ENCODE data around the gene LCN2. TPM values are rescaled to one million over a fixed set of nuclear protein-coding genes. Genes with fewer than 3 reads are reported as not detected.

The LCN2 gene
- total RNA-seq, 4 donors from 2014 or later, result 0.58 to 222 (median 1.4) TPM; not detected in 1

DNA sequence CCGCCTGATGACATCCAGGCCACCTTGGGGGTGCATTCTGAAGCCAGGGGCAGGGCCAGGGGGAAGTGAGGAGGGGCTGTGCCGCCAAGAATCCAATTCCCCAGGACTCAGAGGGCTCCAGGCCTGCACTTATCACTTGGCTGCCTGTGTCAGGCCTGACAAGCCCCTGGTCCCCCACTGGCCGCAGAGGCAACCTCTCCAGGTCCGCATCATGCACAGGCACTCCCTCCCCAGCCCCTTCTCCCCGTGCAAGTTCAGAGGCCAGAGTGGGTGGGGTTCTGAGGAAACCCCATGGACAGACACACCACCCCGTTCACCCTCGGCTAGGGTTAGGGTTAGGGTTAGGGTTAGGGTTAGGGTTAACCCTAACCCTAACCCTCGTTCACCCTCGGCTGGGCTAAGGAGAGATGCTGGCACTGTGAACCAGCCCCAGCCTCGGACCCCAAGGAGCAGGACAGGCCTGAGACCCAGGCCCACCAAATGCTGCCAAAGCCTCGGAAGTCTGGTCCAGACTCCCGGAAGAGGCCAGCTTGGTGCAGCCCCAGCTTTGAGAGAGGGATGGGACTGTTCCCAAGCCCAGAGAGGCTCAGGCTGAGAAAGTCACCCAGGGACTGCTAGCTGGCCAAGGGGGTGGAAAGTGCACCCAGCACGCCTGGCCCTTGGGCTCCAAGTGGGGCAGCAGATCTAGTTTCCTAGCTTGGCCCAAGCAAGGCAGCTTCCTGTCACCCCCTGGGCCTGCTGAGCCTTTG is 4.9 kb downstream of the LCN2 start:
- H3K27me3 ChIP-seq, result no peaks in the 10 kb centered on the region
- TF ChIP-seq POLR2A (IDR thresholded peaks at IDR 0.05), result no peak
- no peaks in the 10 kb centered on the region for H3K36me3 ChIP-seq
- peaks cover 0 to 6% (median under 1%) of the 10 kb centered on the region in 3 donors for H3K4me1 ChIP-seq
- no peak for ATAC-seq
- 100% methylated on average over 1 of the region's 13 CpGs; no CpG with 5 or more reads in 1 of the 2 donors for WGBS, 2 donors (ENCODE audit: low coverage in 1 of 2)
- H3K4me3 ChIP-seq, result no peak overlapping the region
- H3K27ac ChIP-seq, result no peak overlapping the region
- no peaks in the 10 kb centered on the region for H3K9me3 ChIP-seq

DNA sequence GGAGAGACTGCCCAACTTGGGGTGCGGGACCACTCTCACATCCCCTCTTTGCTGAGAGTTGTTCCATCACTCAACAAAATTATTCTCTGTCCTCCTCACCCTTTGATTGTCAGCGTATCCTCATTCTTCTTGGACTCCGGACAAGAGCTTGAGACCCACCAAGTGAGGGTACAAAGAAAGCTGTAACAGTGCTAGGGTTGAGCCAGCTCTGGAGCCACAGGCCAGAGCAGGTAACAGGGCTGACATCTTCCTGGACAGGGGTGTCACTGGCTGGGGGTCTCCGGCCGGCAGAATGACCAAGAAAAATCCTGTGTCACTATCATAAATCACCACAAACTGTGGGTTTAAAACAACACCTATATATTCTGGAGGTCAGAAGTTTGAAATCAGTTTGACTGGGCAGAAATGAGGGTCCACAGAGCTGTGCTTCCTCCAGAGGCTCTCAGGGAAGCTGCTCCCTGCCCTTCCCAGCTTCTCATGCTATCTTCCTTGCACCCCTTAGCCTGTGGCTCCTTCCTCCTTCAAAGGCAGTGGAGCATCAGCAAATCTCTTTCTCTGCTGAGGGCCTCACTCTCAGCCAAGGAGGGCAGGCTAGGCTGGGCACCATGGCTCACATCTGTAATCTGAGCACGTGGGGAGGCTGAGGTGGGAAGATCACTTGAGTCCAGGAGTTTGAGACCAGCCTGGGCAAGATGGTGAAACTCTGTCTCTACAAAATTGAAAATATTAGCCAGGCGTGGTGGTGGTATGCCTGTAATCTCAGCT is 6.7 kb downstream of the LCN2 start:
- ATAC-seq, result no peak
- WGBS, 2 donors (ENCODE audit: low coverage in 1 of 2), result 85% methylated on average over 2 of the region's 7 CpGs; no CpG with 5 or more reads in 1 of the 2 donors
- no peaks in the 10 kb centered on the region for H3K27me3 ChIP-seq
- no peak overlapping the region for H3K27ac ChIP-seq
- no peak overlapping the region for H3K4me3 ChIP-seq
- H3K36me3 ChIP-seq, result no peaks in the 10 kb centered on the region
- peaks cover 0 to 14% (median 4%) of the 10 kb centered on the region in 3 donors for H3K4me1 ChIP-seq
- TF ChIP-seq POLR2AphosphoS5 (IDR thresholded peaks at IDR 0.05) (no peak), POLR2A (IDR thresholded peaks at IDR 0.05) (no peak), EP300 (IDR thresholded peaks at IDR 0.05) (no peak)
- TF ChIP-seq, protein P1, sequence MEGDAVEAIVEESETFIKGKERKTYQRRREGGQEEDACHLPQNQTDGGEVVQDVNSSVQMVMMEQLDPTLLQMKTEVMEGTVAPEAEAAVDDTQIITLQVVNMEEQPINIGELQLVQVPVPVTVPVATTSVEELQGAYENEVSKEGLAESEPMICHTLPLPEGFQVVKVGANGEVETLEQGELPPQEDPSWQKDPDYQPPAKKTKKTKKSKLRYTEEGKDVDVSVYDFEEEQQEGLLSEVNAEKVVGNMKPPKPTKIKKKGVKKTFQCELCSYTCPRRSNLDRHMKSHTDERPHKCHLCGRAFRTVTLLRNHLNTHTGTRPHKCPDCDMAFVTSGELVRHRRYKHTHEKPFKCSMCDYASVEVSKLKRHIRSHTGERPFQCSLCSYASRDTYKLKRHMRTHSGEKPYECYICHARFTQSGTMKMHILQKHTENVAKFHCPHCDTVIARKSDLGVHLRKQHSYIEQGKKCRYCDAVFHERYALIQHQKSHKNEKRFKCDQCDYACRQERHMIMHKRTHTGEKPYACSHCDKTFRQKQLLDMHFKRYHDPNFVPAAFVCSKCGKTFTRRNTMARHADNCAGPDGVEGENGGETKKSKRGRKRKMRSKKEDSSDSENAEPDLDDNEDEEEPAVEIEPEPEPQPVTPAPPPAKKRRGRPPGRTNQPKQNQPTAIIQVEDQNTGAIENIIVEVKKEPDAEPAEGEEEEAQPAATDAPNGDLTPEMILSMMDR (IDR thresholded peaks at IDR 0.05), result no peak
- H3K9me3 ChIP-seq, result no peaks in the 10 kb centered on the region

DNA sequence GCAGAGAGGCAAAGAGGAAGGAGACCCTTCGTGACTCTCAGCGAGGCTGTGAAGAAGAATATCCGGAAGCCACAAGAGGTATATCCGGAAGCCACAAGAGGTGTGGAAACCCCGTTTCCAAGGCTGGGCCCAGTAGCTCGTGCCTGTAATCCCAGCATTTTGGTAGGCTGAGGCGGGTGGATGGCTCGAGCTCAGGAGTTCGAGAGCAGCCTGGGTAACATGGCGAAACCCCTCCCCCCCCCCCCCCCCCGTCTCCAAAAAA is 10.2 kb downstream of the LCN2 start:
- H3K9me3 ChIP-seq, result no peaks in the 10 kb centered on the region
- 25 to 57% methylated on average over 1 to 3 of the region's 11 CpGs for WGBS, 2 donors (ENCODE audit: low coverage in 1 of 2)
- peak overlapping the region in 3 of 4 donors; percentile 76 to 79 (median 77) for H3K27ac ChIP-seq
- no peak for TF ChIP-seq POLR2AphosphoS5 (IDR thresholded peaks at IDR 0.05)
- TF ChIP-seq, protein P1 (IDR thresholded peaks at IDR 0.05), result no peak
- no peak for TF ChIP-seq POLR2A (IDR thresholded peaks at IDR 0.05)
- no peak for TF ChIP-seq EP300 (IDR thresholded peaks at IDR 0.05)
- peak overlapping the region; percentile 51 to 79 for H3K4me3 ChIP-seq
- peaks cover 0 to 30% (median 7%) of the 10 kb centered on the region in 3 donors for H3K4me1 ChIP-seq
- peaks cover 0 to 20% of the 10 kb centered on the region in 2 donors for H3K36me3 ChIP-seq
- no peak for ATAC-seq
- H3K27me3 ChIP-seq, result no peaks in the 10 kb centered on the region

DNA sequence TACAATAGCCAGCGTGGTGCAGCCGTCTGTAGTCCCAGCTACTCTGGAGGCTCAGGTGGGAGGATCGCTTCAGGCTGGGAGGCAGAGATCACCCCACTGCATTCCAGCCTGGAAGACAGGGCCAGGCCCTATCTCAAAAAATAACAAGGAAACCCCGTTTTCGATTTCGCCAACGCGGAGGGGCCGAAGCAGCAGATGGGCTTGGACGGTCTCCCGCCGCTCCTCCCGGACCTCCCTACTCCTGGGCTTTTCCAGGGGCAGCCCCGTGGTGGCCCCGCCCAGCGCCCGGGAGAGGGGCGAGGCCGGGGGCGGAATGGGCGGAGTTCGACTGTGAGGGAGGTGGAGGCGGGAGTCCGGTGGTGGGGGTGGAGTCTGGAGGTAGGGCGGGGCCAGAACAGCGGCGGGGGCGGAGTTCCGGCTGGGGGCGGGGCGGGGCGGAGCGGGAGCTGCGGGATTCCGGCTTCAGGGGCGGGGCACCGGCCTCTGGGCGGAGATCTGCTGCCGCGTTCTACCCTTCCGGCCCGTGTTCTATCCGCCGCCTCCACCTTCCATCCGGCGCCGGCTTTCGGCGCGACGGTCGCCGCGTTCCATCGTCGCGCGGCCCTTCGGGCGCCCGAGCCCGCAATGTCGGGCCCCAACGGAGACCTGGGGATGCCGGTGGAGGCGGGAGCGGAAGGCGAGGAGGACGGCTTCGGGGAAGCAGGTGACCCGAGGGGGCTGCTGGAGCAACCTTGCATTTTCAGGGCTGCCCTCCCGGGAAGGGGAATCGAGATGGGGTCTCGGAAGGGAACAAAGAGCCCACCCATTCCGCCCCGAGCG is 10.7 kb downstream of the LCN2 start, which contains the start of gene BBLN:
Gene BBLN, plus strand, starts transcription at position 482 of the 819 bp plus-strand sequence. Its CDS starts 143 bp downstream, at position 625.
- Histone ChIP-seq H3K4me1 (peaks cover 0 to 30% (median 7%) of the 10 kb centered on the region in 3 donors), H3K27me3 (no peaks in the 10 kb centered on the region), H3K36me3 (peaks cover 0 to 25% of the 10 kb centered on the region in 2 donors), H3K27ac (peak within 1 kb of the TSS; percentile 10 to 79 (median 76)), H3K4me3 (peak within 1 kb of the TSS; percentile 51 to 79), H3K9me3 (no peaks in the 10 kb centered on the region)
- WGBS, 2 donors (ENCODE audit: low coverage in 1 of 2), result 0% methylated on average over 2 to 3 of the region's 77 CpGs
- TF ChIP-seq EP300 (IDR thresholded peaks at IDR 0.05) (no peak), POLR2A (IDR thresholded peaks at IDR 0.05) (peak; percentile 43 to 56), POLR2AphosphoS5 (IDR thresholded peaks at IDR 0.05) (peak; percentile 26)
- TF ChIP-seq, protein P1 (IDR thresholded peaks at IDR 0.05), result no peak
- peak; percentile 96 for ATAC-seq

DNA sequence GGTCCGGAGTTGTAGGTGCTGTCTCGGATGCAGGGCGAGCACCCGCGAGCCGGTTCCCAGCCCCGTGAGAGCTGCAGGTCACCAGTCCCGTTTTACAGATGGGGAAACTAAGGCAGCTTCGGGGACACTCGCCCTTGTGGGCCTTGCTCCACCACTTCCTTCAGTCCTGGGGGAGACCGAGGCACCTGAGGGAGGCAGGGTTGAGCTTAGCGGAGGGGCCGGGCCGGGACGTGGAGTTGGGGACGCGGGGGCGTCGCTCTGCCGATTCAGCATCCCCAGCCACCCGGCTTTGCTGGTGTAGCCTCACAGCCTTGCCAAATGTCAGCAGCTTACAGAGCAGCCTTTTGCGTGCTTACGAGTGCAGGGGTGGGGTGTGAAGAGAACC is 11.3 kb downstream of the LCN2 start:
- TF ChIP-seq, protein P1 (IDR thresholded peaks at IDR 0.05), result no peak
- TF ChIP-seq POLR2AphosphoS5 (IDR thresholded peaks at IDR 0.05) (no peak), POLR2A (IDR thresholded peaks at IDR 0.05) (no peak), EP300 (IDR thresholded peaks at IDR 0.05) (no peak)
- WGBS, 2 donors (ENCODE audit: low coverage in 1 of 2), result 0% methylated on average over 1 of the region's 23 CpGs; no CpG with 5 or more reads in 1 of the 2 donors
- Histone ChIP-seq H3K4me1 (peaks cover 0 to 30% (median 7%) of the 10 kb centered on the region in 3 donors), H3K36me3 (peaks cover 0 to 31% of the 10 kb centered on the region in 2 donors), H3K27ac (peak overlapping the region; percentile 10 to 79 (median 76)), H3K27me3 (no peaks in the 10 kb centered on the region), H3K4me3 (peak overlapping the region; percentile 51 to 79), H3K9me3 (no peaks in the 10 kb centered on the region)
- ATAC-seq, result no peak
